Smooth muscle cell (in vitro differentiated cells): ENCODE measurements around the gene SORBS1. TPM values are rescaled to one million over a fixed set of nuclear protein-coding genes. Genes with fewer than 3 reads are reported as not detected.
"Not testable (repeated sequence)": the region's sequence is repeated elsewhere in the genome, so short reads cannot be mapped to it uniquely, and the experiment has no call there.

ENCODE experiments used
- DNase-seq: peaks from one replicate; lab custom pipeline; 2025; ENCODE audit not compliant: unreplicated experiment; lab: John Stamatoyannopoulos, UW
- H2AFZ ChIP-seq: fragments of 200-600 bp; sonication (generic); 2 replicates; pipeline ENCODE4 v1.6.0; 2016; ENCODE audit warnings: antibody characterized with exemption, low read depth, mild to moderate bottlenecking
- H3F3A ChIP-seq: fragments of 200-600 bp; sonication (generic); 2 replicates; pipeline ENCODE4 v1.6.0; 2017; ENCODE audit warnings: antibody characterized with exemption, low read depth
- H3K27ac ChIP-seq: fragments of 200-600 bp; sonication (generic); 2 replicates; pipeline ENCODE4 v1.5.1; 2016; ENCODE audit warnings: low read depth, mild to moderate bottlenecking
- H3K27me3 ChIP-seq: fragments of 200-600 bp; sonication (generic); 2 replicates; pipeline ENCODE4 v1.6.1; 2016; ENCODE audit warnings: low read depth, mild to moderate bottlenecking
- H3K36me3 ChIP-seq: fragments of 200-600 bp; sonication (generic); 2 replicates; pipeline ENCODE4 v1.5.1; 2016; ENCODE audit warnings: low read depth
- H3K4me1 ChIP-seq: fragments of 200-600 bp; sonication (generic); 2 replicates; pipeline ENCODE4 v1.5.1; 2016; ENCODE audit warnings: low read depth
- H3K4me2 ChIP-seq: fragments of 200-600 bp; sonication (generic); 2 replicates; pipeline ENCODE4 v1.6.0; 2016; ENCODE audit warnings: mild to moderate bottlenecking
- H3K4me3 ChIP-seq: fragments of 200-600 bp; sonication (generic); 2 replicates; pipeline ENCODE4 v1.5.1; 2016; ENCODE audit warnings: mild to moderate bottlenecking
- H3K79me2 ChIP-seq: fragments of 200-600 bp; sonication (generic); 2 replicates; pipeline ENCODE4 v1.6.0; 2016; ENCODE audit warnings: low read depth, mild to moderate bottlenecking
- H3K9ac ChIP-seq: fragments of 200-600 bp; sonication (generic); 2 replicates; pipeline ENCODE4 v1.6.0; 2016; ENCODE audit warnings: low read depth
- H3K9me3 ChIP-seq: fragments of 200-600 bp; sonication (generic); replicated peaks from 2 replicates; pipeline ENCODE4 v1.5.1; 2016; ENCODE audit warnings: low read depth
- H4K20me1 ChIP-seq: fragments of 200-600 bp; sonication (generic); 2 replicates; pipeline ENCODE4 v1.6.0; 2016; ENCODE audit warnings: low read depth
- WGBS: methylation state at CpG from one replicate; pipeline ENCODE4 v1.1.7; 2016; ENCODE audit warnings: low lambda C conversion rate; 5-methylcytosine and 5-hydroxymethylcytosine counted together
- polyA plus RNA-seq: library from polyadenylated mRNA; unstranded; fragments of >200 nt; fragmentation: Nextera tagmentation; extraction: Ambion mirVana; gene quantifications from 2 replicates; pipeline ENCODE4 v1.2.1, GENCODE V29; 2016
- total RNA-seq: library from RNA; depleted of rRNA; stranded (reverse); fragments of >200 nt; gene quantifications from 2 replicates; pipeline ENCODE4 v1.2.3, GENCODE V29; 2014
- TF ChIP-seq, protein P1 (sequence below): fragments of 200-600 bp; sonication (generic); IDR thresholded peaks from 2 replicates; pipeline ENCODE4 v1.5.1; 2017; ENCODE audit warnings: borderline replicate concordance, mild to moderate bottlenecking, antibody characterized with exemption; ENCODE audit not compliant: insufficient read depth, poor library complexity, severe bottlenecking

SORBS1 gene
- total and polyA plus RNA-seq, 2 experiments from 2014 or later: 14.6 to 21.0 TPM

- Histone ChIP-seq H3F3A (no peaks in the 10 kb centered on the region), H3K27me3 (no peaks in the 10 kb centered on the region), H4K20me1 (no peaks in the 10 kb centered on the region), H3K9ac (no peak overlapping the region), H3K27ac (no peak overlapping the region), H3K4me2 (no peak overlapping the region), H3K36me3 (no peaks in the 10 kb centered on the region), H3K4me3 (no peak overlapping the region), H3K79me2 (no peaks in the 10 kb centered on the region), H3K9me3 (no peaks in the 10 kb centered on the region), H2AFZ (no peak overlapping the region), H3K4me1 (peaks cover 10% of the 10 kb centered on the region)
- no peak for DNase-seq
- TF ChIP-seq, protein P1, sequence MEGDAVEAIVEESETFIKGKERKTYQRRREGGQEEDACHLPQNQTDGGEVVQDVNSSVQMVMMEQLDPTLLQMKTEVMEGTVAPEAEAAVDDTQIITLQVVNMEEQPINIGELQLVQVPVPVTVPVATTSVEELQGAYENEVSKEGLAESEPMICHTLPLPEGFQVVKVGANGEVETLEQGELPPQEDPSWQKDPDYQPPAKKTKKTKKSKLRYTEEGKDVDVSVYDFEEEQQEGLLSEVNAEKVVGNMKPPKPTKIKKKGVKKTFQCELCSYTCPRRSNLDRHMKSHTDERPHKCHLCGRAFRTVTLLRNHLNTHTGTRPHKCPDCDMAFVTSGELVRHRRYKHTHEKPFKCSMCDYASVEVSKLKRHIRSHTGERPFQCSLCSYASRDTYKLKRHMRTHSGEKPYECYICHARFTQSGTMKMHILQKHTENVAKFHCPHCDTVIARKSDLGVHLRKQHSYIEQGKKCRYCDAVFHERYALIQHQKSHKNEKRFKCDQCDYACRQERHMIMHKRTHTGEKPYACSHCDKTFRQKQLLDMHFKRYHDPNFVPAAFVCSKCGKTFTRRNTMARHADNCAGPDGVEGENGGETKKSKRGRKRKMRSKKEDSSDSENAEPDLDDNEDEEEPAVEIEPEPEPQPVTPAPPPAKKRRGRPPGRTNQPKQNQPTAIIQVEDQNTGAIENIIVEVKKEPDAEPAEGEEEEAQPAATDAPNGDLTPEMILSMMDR: no peak
- 71% methylated on average over 6 of the region's 6 CpGs for WGBS
Observed at GRCh38 chr10:95350219-95350829, 210.8 kb downstream of the SORBS1 start.

- H3K79me2 ChIP-seq, H3K9ac ChIP-seq, H3K4me2 ChIP-seq, H3K27me3 ChIP-seq, H2AFZ ChIP-seq, H3K27ac ChIP-seq, H4K20me1 ChIP-seq, H3F3A ChIP-seq, DNase-seq, H3K36me3 ChIP-seq, H3K9me3 ChIP-seq, H3K4me3 ChIP-seq: not testable (repeated sequence)
- H3K4me1 ChIP-seq: peaks cover 10% of the 10 kb centered on the region
- WGBS: 90% methylated on average over 7 of the region's 7 CpGs
Observed at GRCh38 chr10:95347402-95347766, 213.8 kb downstream of the SORBS1 start.

- DNase-seq: no peak
- H4K20me1 ChIP-seq: no peaks in the 10 kb centered on the region
- no peaks in the 10 kb centered on the region for H3K79me2 ChIP-seq
- H2AFZ ChIP-seq: no peak overlapping the region
- no peak overlapping the region for H3K9ac ChIP-seq
- H3K36me3 ChIP-seq: no peaks in the 10 kb centered on the region
- no peaks in the 10 kb centered on the region for H3F3A ChIP-seq
- no peaks in the 10 kb centered on the region for H3K27me3 ChIP-seq
- H3K4me1 ChIP-seq: peaks cover 10% of the 10 kb centered on the region
- TF ChIP-seq, protein P1: no peak
- H3K4me2 ChIP-seq: no peak overlapping the region
- H3K4me3 ChIP-seq: no peak overlapping the region
- H3K9me3 ChIP-seq: no peaks in the 10 kb centered on the region
- H3K27ac ChIP-seq: no peak overlapping the region
- 91% methylated on average over 2 of the region's 2 CpGs for WGBS
Observed at GRCh38 chr10:95346715-95347401, 214.3 kb downstream of the SORBS1 start.

- TF ChIP-seq, protein P1: no peak
- Histone ChIP-seq H3F3A (no peaks in the 10 kb centered on the region), H3K4me2 (no peak overlapping the region), H3K79me2 (no peaks in the 10 kb centered on the region), H3K36me3 (no peaks in the 10 kb centered on the region), H2AFZ (no peak overlapping the region), H3K4me3 (no peak overlapping the region), H3K9me3 (no peaks in the 10 kb centered on the region), H3K4me1 (peaks cover 10% of the 10 kb centered on the region), H4K20me1 (no peaks in the 10 kb centered on the region), H3K9ac (no peak overlapping the region), H3K27me3 (no peaks in the 10 kb centered on the region), H3K27ac (no peak overlapping the region)
- WGBS: 95% methylated on average over 6 of the region's 6 CpGs
- no peak for DNase-seq
Observed at GRCh38 chr10:95343573-95343972, 217.6 kb downstream of the SORBS1 start.
